Neural crest cell (in vitro differentiated cells): Measurements from ENCODE around the gene ARV1. TPM values are rescaled to one million over a fixed set of nuclear protein-coding genes. Genes with fewer than 3 reads are reported as not detected.

ENCODE experiments used
- DNase-seq: peaks from one replicate; pipeline ENCODE4 v3.0.0; 2021; ENCODE audit warnings: low read depth, mixed read lengths, low spot score
- H3K27ac Mint-ChIP-seq: one replicate; pipeline ENCODE4 v1.8.0; 2021; ENCODE audit warnings: mild to moderate bottlenecking, mixed read lengths; ENCODE audit not compliant: unreplicated experiment
- H3K27me3 Mint-ChIP-seq: 2 replicates; pipeline ENCODE4 v1.8.0; 2021; ENCODE audit warnings: low read depth, mild to moderate bottlenecking, mixed read lengths
- H3K36me3 Mint-ChIP-seq: 2 replicates; pipeline ENCODE4 v1.8.0; 2021; ENCODE audit warnings: low read depth, mild to moderate bottlenecking, mixed read lengths
- H3K4me1 Mint-ChIP-seq: 2 replicates; pipeline ENCODE4 v1.8.0; 2021; ENCODE audit warnings: mixed read lengths
- H3K4me3 Mint-ChIP-seq: one replicate; pipeline ENCODE4 v1.8.0; 2021; ENCODE audit warnings: mild to moderate bottlenecking, mixed read lengths
- H3K9me3 Mint-ChIP-seq: 2 replicates; pipeline ENCODE4 v1.8.0; 2021; ENCODE audit warnings: mixed read lengths
- long read RNA-seq: library from polyadenylated mRNA; unstranded; transcript quantifications from one replicate; pipeline ENCODE4 v2.0.0, GENCODE V29; 2020
- total RNA-seq: library from RNA; stranded (reverse); gene quantifications from 2 replicates; pipeline ENCODE4 v1.2.1, GENCODE V29; 2021
- TF ChIP-seq, protein P1 (sequence below): fragments of 200-600 bp; sonication (generic); conservative IDR thresholded peaks from 2 replicates; pipeline ENCODE4 v1.5.0; 2021; ENCODE audit warnings: antibody characterized with exemption, mild to moderate bottlenecking

The ARV1 gene
- total RNA-seq, result 19.2 and 19.5 TPM in 2 replicates
- long read RNA-seq, transcript ARV1-201 (6 exons, 1,335 nt), result major isoform, 41 of 52 reads
- long read RNA-seq, partial matches to known transcripts, result 2 of 52 reads
- long read RNA-seq, other reads (novel, unspliced or antisense), result 7 of 52 reads

DNA sequence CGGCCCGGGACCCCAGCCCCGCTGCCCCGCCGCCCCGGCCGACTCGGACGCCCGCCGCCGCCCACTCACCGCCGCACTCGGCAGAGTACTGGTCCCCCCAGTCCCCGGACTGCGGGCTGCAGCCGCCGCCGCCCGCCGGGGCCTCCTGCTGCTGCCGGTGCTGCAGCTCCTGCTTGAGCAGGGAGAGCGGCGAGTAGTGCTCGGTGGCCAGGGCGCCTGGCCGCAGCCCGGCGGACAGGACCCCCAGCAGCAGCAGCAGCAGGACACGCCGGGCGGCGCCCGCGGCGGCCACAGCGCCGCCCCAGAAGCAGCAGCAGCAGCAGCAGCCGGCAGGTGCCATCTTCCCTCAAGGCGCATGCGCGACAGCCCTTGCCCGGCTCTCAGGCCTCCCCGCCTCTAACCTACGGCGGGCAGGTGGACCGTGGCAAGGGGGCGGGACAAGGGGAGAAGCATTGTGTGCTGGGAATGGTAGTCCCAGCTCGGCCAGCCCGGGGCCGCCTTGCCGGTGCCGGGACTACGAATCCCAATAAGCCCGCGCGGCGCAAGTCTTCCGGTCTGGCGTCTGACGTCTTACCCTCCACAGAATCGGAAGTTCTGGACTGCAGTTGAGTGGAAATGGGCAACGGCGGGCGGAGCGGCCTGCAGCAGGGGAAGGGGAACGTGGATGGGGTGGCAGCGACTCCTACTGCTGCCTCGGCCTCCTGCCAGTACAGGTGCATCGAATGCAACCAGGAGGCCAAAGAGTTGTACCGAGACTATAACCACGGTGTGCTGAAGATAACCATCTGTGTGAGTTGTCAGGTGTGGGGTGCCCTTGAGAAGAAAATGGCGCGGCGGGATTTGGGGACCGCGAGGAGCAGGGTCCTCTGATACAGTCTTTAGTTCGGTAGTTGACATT is at the start of gene ARV1, which contains the start of gene TTC13:
Gene ARV1 (plus strand): TSS at position 604 of the 898 bp plus-strand sequence. CDS start 12 bp downstream, at position 616.
Gene TTC13 (minus strand): TSS at position 371 of the 898 bp plus-strand sequence. CDS start 31 bp downstream, at position 340.
- TF ChIP-seq, protein P1, sequence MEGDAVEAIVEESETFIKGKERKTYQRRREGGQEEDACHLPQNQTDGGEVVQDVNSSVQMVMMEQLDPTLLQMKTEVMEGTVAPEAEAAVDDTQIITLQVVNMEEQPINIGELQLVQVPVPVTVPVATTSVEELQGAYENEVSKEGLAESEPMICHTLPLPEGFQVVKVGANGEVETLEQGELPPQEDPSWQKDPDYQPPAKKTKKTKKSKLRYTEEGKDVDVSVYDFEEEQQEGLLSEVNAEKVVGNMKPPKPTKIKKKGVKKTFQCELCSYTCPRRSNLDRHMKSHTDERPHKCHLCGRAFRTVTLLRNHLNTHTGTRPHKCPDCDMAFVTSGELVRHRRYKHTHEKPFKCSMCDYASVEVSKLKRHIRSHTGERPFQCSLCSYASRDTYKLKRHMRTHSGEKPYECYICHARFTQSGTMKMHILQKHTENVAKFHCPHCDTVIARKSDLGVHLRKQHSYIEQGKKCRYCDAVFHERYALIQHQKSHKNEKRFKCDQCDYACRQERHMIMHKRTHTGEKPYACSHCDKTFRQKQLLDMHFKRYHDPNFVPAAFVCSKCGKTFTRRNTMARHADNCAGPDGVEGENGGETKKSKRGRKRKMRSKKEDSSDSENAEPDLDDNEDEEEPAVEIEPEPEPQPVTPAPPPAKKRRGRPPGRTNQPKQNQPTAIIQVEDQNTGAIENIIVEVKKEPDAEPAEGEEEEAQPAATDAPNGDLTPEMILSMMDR, result peak; percentile 61
- Mint-ChIP-seq H3K36me3 (no peaks in the 10 kb centered on the region), H3K4me1 (peaks cover 24% of the 10 kb centered on the region), H3K4me3 (peak within 1 kb of the TSS; percentile 95), H3K9me3 (no peaks in the 10 kb centered on the region), H3K27ac (peak within 1 kb of the TSS; percentile 85), H3K27me3 (no peaks in the 10 kb centered on the region)
- DNase-seq, result peak; percentile 93

DNA sequence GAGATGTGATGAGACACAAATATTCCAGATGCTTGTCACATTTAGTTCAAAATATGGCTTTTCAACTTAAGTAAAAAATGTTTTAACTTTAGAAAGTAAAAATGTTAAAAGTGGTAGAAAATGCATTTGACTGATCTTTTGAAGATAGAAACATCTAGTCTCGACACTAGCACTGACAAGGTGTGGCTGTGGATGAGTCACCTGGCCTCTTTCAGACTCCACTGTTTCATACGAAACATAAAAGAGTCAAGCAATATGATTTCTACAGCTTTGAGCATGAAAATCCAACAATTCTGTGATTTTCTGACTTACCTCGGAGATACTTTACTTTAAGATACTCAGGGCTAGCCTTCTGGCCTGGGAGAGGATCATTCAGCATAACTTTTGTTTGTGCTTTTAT is 47.9 kb upstream of the ARV1 start:
- Mint-ChIP-seq H3K27ac (no peak overlapping the region), H3K9me3 (no peaks in the 10 kb centered on the region), H3K27me3 (no peaks in the 10 kb centered on the region), H3K36me3 (peaks cover 24% of the 10 kb centered on the region), H3K4me1 (no peaks in the 10 kb centered on the region), H3K4me3 (no peak overlapping the region)
- DNase-seq, result no peak
- TF ChIP-seq, protein P1, result no peak

DNA sequence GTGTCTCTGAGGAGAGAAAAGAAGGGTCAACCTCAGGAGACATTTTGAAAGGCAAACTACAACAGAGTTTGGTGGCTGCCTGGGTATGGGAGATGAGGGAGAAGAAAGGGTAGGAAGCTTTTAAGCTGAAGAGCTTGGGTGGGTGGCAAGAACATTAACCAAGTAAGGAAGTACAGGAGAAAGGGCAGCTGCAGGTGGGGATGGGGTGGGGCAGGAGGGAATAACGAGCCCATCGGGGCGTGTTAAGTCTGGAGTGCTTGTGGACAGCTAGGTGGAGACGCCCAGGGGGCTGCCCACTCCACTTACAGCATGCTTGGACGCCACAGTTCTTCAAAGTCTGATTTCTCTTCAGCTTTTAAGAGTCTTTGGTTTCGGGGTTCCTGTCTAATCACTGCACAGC is 43.0 kb upstream of the ARV1 start:
- no peak overlapping the region for H3K4me3 Mint-ChIP-seq
- TF ChIP-seq, protein P1, result no peak
- peaks cover 9% of the 10 kb centered on the region for H3K36me3 Mint-ChIP-seq
- no peaks in the 10 kb centered on the region for H3K4me1 Mint-ChIP-seq
- no peaks in the 10 kb centered on the region for H3K27me3 Mint-ChIP-seq
- no peaks in the 10 kb centered on the region for H3K9me3 Mint-ChIP-seq
- DNase-seq, result no peak
- H3K27ac Mint-ChIP-seq, result no peak overlapping the region

DNA sequence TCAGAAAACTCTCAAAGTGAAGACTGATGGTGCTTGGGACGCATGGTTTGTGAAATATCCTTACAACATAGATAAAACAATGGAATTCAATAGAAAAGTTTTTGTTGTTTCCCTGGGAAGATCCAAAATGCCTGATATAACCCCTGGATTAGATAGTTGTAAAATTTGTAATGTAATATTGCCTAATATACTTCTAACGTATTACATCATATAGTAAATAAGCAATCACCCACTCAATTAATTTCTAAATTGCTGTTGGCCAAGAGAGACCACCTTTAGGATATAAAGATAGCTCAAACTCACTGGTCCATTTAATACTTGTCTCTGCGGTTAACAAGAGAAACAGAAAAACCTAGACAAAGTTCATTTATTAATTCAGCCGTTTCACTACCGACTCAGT is 42.4 kb upstream of the ARV1 start:
- Mint-ChIP-seq H3K9me3 (no peaks in the 10 kb centered on the region), H3K27me3 (no peaks in the 10 kb centered on the region), H3K4me3 (no peak overlapping the region), H3K27ac (no peak overlapping the region), H3K4me1 (no peaks in the 10 kb centered on the region), H3K36me3 (peaks cover 9% of the 10 kb centered on the region)
- DNase-seq, result no peak
- TF ChIP-seq, protein P1, result no peak

DNA sequence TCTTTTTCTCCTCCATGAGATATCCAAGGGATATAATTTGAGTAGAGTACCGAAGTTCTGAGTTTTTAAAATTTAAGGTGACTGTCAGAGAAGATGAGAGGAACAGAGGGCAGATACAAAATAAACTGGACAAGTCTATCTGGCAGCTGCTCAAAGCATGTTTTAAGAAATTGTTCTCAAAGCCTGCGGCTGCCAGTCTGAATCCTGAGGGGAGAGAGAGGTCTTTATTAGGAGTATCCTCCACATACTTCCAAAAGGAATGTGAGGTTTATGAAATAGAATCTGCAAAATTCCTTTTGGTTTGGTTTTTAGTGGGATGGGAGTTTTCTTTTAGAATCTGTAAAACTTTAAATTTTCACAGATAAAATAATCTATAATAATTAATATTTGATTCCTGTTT is 41.5 kb upstream of the ARV1 start:
- no peak overlapping the region for H3K4me3 Mint-ChIP-seq
- no peak overlapping the region for H3K27ac Mint-ChIP-seq
- no peaks in the 10 kb centered on the region for H3K4me1 Mint-ChIP-seq
- no peak for DNase-seq
- peaks cover 9% of the 10 kb centered on the region for H3K36me3 Mint-ChIP-seq
- H3K27me3 Mint-ChIP-seq, result no peaks in the 10 kb centered on the region
- TF ChIP-seq, protein P1, result no peak
- no peaks in the 10 kb centered on the region for H3K9me3 Mint-ChIP-seq
